HG02981 (cell line): ENCODE data around the gene SRF.
"Not testable (repeated sequence)": the region's sequence is repeated elsewhere in the genome, so short reads cannot be mapped to it uniquely, and the experiment has no call there.

Experiments
- ATAC-seq: cut with Tn5 transposase; IDR thresholded peaks from one replicate; pipeline ENCODE4 v1.9.1; 2021; ENCODE audit warnings: mild to moderate bottlenecking, moderate library complexity; ENCODE audit not compliant: unreplicated experiment

Gene SRF

DNA sequence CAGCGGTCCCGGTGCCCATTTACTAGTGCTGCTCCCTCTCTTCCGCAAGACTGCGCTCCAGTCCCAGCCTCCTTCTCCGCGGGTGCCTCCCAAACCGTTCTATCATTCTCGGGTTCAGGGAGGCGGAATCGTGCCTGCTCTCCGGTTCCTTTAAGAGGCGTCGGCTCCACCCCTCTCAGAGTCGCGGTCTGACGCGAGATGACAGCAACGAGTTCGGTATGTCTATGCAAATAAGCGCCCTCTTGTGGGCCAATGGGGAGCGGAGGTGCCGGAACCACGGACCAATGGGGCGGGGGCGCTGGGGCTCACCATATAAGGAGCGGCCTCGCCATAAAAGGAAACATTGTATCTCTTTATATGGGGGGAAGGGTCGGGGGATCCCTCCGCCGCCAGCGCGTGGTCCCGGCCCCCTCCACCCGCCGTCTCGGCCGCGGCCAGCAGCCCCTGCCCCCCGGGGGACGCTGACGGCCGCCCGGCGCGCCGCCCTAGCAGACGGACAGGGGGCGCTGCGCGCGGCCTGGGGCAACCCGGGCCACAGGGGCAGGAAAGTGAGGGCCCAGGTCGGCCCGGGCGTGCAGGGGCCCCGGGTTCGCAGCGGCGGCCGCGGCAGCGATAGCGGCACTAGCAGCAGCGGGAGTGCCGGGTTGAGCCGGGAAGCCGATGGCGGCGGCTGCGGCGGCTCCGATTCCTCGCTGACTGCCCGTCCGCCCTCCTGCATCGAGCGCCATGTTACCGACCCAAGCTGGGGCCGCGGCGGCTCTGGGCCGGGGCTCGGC is at the start of gene SRF:
TSS of gene SRF (plus strand) at position 339 of the 776 bp plus-strand sequence. CDS start at position 727, 388 bp downstream.
- peak; percentile 53 for ATAC-seq

DNA sequence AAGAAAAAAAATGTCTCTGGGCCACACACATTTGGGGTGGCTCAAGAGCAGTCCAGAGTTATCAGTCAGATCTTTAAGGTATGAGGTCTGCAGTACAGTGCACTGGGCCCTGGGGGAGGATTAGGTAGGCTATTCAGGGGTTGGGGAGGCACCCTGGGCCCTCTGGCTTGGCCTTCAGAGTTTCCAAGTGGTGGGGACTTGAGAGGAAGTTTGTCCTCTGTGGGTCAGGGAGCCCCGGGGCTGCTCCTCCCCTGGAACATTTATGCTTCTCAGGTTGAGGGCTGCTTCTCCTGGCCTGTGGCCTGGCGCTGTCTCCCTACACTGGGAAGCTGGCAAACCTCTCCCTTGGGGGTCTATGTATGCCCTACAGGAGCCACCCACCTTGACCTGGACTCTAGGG is 48.9 kb upstream of the SRF start:
- no peak for ATAC-seq

DNA sequence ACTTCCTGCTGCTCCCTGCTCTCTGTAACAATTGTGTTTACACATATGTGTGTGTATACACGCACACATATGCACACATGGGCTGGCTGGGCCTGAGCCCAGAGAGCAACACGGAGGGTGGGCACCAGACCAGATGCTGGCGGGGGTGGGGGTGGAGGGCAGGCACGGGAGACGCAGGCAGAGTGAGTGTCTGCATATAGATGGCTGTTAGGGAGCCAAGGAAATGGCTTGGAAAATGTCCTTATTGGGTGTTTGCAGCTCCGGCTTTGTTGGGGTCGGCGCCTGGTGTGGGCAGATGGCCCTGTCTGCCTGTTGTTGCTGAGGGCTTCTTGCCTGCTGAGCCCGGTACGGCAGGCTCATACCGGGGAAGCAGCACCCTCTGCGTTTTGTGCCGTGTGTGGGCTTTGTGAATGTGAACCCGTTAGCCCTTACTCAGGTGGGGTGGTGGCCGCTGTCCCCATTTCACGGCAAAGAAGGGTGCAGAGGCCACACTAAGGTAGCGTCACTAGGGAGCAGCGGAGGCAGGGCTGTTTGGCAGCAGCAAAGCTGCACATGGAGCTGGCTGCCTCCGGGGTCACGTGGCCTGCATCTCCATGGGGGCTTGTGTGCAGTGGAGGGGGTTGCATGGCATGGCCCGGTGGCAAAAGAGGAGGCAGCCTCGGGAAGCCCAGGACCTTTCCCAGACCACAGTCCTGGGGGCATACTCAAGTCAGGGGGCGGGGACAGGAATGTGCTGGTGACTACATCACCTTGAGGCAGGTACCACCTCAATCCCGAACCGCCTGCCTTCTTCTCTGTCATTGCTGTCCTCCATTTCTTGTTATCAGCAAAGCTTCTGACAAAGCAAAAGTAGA is 47.4 kb upstream of the SRF start:
- no peak for ATAC-seq

DNA sequence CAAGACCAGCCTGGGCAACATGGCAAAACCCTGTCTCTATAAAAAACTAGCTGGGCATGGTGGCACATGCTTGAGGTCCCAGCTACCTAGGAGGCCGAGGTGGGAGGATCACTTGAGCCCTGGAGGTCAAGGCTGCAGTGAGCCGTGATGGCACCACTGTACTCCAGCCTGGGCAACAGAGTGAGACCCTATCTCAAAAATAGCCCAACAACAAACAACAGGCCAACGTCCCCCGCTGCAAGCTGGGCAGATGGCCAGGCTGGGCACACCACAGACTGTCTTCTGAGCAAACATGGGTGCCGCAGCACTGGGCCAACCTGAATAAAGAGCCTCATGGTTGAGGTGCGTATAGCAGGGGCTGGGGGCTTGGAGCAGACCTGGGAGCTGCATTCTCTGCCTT is 46.6 kb upstream of the SRF start:
- no peak for ATAC-seq

DNA sequence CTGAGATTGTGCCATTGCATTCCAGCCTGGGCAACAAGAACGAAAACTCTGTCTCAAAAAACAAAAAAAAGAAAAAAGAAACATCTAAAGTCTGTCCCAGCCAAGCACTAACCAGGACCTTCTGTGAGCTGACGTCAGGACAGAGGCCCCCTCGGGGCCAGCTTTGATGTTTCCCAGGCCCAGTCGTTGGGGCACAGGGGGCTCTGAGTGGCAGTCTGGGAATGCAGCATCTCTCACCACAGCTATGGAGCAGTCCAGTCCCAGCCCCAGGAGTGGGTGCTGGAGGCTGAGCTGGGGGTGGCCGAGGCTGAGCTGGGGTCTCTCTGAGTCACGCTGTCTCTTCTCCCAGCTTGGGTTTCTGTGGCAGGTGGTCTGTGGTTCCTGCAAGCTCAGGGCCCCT is 46.0 kb upstream of the SRF start:
- ATAC-seq: no peak

DNA sequence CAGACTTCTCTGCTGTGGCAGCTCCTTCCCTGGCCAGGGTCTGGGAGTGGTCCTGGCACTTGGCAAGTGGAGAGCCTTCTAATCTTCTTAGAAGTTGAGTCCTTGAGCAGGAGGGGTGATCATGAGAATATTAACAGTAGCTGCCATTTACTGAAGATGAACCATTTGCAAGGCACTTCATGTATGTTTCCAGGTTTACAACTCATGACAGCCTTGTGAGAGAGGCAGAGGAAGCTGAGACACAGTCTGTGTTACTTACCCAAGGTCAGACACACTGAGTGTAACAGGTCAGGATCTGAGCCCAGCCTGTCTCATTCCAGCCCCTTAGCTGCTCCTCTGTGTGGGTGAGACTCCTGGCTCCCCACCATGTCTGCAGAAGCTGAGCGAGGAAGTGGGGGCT is 45.5 kb upstream of the SRF start:
- no peak for ATAC-seq

DNA sequence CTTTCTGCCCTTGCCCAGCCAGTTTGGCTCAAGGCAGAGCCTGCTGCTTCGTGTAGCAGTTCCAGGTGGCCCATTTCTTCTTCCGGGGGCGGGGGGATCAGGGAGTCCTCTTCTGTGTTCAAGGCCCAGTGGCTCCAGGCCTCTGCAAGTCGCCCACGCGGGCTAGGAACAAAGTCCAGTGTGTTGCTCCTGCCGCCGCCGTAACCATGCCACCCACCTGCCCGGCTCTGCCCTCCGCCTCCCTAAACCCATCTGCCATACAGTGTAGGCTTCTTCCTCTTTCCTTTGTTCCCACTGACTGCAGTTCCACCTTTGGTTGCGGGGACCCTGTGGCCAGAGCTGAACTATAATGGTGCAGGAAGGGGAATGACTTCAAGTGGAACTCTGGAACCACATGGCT is 43.9 kb upstream of the SRF start:
- no peak for ATAC-seq

DNA sequence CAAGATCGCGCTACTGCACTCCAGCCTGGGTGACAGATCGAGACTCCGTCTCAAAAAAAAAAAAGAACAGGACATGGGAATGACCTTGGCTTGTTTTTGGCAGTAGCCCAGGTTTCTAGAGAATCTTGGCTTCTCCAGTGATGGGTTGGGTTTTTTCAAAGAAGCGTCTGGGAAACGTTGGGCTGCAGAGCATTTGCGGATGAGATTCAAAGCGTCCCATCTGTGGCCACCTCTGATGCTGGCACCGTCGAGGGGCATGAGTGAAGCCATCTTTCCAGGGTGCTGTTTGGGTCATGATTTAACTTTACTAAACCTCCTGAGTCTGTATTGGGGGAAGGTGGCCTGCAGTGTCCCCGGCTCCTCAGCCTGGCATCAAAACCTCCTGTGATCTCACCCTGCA is 43.2 kb upstream of the SRF start:
- ATAC-seq: no peak

DNA sequence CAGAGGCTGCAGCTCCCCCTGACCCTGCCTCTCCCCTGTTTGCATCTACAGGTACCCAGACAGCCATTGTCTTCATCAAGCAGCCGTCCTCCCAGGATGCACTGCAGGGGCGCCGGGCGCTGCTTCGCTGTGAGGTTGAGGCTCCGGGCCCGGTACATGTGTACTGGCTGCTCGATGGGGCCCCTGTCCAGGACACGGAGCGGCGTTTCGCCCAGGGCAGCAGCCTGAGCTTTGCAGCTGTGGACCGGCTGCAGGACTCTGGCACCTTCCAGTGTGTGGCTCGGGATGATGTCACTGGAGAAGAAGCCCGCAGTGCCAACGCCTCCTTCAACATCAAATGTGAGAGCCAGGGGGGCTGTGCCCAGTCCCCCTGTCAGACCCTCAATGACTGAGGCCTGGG is 42.1 kb upstream of the SRF start:
- no peak for ATAC-seq

DNA sequence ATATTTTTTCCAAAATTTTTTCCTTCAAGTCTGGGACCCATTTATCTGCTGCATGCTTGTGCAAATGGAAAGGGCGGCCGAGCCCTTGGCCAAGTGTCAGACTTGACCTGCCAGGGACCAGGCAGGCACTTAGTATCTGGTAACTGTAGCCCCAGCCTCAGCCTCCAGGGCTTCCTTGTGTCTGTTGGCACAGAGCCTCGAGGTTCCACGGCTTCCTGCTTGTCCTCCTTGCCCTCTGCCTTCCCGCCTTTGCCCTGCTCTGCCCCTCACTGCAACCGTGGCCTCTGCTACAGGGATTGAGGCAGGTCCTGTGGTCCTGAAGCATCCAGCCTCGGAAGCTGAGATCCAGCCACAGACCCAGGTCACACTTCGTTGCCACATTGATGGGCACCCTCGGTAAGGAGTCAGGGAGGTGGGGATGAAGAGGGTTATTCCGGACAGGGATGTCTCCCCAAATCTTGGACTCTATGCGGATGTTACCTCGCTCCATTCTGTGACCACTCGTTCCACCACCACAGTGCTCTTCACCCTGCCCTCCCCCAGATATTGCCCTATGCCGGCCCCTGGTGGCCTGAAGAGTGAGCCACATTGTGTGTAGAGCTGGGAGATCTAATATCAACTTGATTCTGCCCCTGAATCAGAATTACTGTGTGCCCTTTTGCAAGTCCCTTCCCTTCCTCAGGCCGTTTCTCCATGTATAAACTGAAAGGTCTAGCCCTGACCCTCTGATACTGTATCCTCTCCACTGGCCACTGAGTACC is 41.5 kb upstream of the SRF start:
- no peak for ATAC-seq

DNA sequence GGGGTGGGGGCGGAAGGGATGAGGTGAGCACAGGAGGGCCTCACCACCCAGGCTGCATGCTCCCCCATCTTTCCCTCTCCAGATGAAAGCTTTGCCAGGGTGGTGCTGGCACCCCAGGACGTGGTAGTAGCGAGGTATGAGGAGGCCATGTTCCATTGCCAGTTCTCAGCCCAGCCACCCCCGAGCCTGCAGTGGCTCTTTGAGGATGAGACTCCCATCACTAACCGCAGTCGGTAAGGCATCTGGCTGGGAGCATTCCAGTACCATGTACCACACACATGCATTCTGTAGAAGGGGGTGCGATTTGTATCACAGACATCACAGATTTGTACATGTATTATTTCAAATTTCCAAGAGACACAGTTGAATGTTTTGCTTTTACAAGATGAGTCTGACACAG is 40.6 kb upstream of the SRF start:
- no peak for ATAC-seq

DNA sequence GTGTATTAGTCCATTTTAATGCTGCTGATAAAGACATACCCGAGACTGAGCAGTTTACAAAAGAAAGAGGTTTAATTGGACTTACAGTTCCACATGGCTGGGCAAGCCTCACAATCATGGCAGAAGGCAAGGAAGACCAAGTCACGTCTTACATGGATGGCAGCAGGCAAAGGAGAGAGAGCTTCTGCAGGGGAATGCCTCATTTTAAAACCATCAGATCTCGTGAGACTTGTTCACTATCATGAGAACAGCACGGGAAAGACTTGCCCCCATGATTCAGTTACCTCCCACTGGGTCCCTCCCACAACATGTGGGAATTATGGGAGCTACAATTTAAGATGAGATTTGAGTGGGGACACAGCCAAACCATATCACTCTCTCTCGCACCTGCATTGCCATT is 39.7 kb upstream of the SRF start:
- ATAC-seq: not testable (repeated sequence)

DNA sequence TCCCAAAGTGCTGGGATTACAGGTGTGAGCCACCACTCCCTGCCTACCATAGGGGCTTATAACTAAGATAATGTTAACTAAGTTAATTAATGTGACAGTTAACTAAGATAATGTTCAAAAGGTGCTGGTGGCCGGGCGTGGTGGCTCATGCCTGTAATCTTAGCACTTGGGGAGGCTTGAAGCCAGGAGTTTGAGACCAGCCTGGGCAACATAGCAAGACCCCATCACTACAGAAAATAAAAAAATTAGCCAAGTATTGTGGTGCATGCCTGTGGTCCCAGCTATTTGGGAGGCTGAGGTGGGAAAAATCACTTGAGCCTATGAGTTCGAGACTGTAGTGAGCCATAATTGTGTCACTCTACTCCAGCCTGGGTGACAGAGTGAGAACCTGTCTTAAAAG is 32.8 kb upstream of the SRF start:
- ATAC-seq: no peak

DNA sequence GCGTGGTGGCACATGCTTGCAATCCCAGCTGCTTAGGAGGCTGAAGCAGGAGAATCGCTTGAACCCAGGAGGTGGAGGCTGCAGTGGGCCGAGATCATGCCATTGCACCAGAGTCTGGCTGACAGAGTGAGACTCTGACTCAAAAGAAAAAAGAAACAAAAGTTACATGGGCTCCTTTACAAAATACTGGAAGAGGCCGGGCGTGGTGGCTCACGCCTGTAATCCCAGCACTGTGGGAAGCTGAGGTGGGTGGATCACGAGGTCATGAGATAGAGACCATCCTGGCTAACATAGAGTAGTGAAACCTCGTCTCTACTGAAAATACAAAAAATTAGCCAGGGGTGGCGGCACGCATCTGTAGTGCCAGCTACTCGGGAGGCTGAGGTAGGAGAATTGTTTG is 31.1 kb upstream of the SRF start:
- not testable (repeated sequence) for ATAC-seq

DNA sequence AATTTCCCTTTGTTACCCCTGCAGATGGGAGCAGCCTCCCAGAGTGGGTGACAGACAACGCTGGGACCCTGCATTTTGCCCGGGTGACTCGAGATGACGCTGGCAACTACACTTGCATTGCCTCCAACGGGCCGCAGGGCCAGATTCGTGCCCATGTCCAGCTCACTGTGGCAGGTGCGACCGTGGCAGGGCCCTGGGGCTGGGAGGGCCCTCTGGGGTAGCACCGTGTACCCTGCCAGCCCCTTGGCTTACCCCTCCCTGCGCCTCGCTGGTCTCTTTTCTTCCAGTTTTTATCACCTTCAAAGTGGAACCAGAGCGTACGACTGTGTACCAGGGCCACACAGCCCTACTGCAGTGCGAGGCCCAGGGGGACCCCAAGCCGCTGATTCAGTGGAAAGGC is 29.4 kb upstream of the SRF start:
- ATAC-seq: no peak

DNA sequence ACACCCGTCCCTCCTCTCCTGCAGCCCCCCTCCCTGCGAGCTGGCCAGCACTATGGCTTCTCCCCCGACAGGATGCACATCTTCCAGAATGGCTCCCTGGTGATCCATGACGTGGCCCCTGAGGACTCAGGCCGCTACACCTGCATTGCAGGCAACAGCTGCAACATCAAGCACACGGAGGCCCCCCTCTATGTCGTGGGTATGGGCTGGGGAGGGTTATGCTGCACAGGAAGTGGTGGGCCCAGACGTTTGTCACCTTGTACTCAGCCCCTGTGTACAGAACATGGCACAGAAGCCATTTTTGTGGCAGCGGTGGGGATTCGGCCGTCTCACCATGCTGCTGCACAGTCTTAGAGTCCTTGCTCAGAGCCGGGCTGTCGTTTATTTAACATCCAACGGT is 29.0 kb upstream of the SRF start:
- no peak for ATAC-seq

DNA sequence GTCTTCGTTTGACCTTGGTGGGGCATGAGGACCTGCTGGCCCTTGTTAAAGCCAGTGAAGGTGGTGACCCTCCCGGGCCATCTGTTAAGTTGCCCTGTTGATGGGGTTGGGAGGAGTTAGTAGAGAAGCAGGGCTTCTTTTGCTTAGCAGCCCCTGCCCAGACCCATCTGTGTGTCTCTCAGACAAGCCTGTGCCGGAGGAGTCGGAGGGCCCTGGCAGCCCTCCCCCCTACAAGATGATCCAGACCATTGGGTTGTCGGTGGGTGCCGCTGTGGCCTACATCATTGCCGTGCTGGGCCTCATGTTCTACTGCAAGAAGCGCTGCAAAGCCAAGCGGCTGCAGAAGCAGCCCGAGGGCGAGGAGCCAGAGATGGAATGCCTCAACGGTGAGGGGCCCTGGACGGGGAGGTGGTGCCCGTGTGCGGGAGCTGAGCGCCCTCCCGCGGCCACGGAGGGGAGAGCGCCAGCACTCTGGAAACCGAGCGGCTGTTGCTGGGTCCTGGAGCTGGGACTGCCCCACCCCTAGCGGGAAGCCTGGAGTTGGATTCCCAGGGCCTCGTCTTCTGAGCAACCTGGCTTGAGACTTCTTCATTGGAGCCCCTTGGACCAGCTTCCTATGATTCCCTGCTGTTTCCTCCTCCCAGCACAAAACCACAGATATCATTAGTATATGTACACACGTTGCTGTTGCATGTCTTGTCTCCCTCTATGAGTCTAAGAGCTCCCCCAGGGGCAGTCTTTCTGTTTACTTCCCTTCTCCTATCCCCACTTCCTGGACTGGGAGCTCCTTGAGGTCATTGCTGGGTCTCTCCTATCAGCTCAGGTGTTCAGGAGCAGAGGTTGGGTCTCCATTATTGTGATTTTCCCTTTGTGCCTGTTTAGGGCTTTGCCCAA is 27.6 kb upstream of the SRF start:
- ATAC-seq: peak; percentile 78

DNA sequence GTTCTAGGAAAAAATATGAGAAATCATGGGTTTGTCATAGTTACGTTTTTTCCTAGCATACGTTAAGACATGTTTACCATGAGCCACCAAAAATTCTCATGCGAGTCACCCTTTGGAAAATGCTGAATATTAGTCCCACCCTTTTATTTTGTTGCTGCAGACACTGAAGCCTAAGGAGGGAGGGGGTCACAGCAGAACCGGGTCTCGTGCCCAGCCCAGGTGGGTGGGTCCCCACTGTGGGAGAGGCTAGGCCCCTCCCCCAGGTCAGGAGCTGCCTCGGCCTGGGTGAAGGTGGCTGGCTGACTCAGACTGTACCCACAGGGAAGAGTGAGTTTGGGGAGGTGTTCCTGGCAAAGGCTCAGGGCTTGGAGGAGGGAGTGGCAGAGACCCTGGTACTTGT is 26.2 kb upstream of the SRF start:
- ATAC-seq: no peak

DNA sequence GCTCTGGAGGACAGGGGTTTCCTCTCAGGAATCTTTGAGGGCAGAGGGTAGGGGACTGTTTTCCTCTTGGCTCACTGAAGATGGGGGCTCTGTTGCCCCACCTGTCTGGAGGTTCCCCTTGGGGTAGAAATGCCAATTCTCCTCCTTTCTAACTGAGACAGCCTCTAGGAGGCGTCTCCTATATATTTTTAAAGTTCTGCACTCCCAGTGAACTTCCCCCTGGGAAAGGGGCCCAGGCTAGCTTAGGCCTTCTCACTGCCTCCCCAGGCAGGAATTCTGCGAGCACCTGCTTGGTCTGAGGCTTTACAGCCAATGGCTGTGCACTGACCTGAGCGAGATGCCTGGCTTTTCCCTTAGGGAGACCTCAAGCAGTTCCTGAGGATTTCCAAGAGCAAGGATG is 24.8 kb upstream of the SRF start:
- ATAC-seq: no peak
